ENCODE measurements around the gene BEST4.

- TF ChIP-seq EP300 (IDR thresholded peaks at IDR 0.05): no peak
- no peak for TF ChIP-seq CTCF (IDR thresholded peaks at IDR 0.05)
- TF ChIP-seq POLR2A (IDR thresholded peaks at IDR 0.05): no peak
Observed at GRCh38 chr1:44792736-44793502, 4.9 kb upstream of the BEST4 start.
